HepG2 (cell line): ENCODE data around the gene COQ10B. TPM values are rescaled to one million over a fixed set of nuclear protein-coding genes. Genes with fewer than 3 reads are reported as not detected.
A peak's percentile ranks its signal among the peaks of the same experiment; 100 is the strongest.

Experiments used
- AHDC1 ChIP-seq: sonication (generic); formaldehyde crosslinking; IDR thresholded peaks from 2 replicates; pipeline ENCODE4 v1.5.1; 2020; ENCODE audit warnings: mild to moderate bottlenecking, missing genetic modification reagents, borderline replicate concordance
- GLMP ChIP-seq: sonication (generic); formaldehyde crosslinking; IDR thresholded peaks from 2 replicates; pipeline ENCODE4 v1.9.0; 2021; ENCODE audit warnings: missing genetic modification reagents, mild to moderate bottlenecking, borderline replicate concordance
- HNRNPUL1 ChIP-seq: fragments of 200-400 bp; formaldehyde crosslinking; IDR thresholded peaks from 2 replicates; pipeline ENCODE4 v1.6.1; 2017; ENCODE audit warnings: low read depth, mild to moderate bottlenecking, low read length, moderate library complexity
- KLF16 ChIP-seq, 2 experiments: sonication (generic) in 1 of 2; formaldehyde crosslinking in 1 of 2; IDR thresholded peaks; 2 replicates each; pipeline versions ENCODE4 v1.6.1 to v1.8.0; 2016 to 2023; ENCODE audit warnings: missing genetic modification reagents in 2 of 2, missing compliant biosample characterization in 1 of 2
- SP5 ChIP-seq: IDR thresholded peaks from 2 replicates; pipeline ENCODE4 v1.6.1; 2016; ENCODE audit warnings: low read depth, borderline replicate concordance
- ZNF12 ChIP-seq: sonication (generic); formaldehyde crosslinking; IDR thresholded peaks from 2 replicates; pipeline ENCODE4 v1.5.0; 2020; ENCODE audit warnings: missing genetic modification reagents
- ZNF770 ChIP-seq: sonication (generic); formaldehyde crosslinking; IDR thresholded peaks from 2 replicates; pipeline ENCODE4 v1.5.0; 2020; ENCODE audit warnings: mild to moderate bottlenecking, missing genetic modification reagents
- polyA plus RNA-seq, 8 experiments: library from polyadenylated mRNA; depleted of rRNA in 3 of 8; stranded (reverse) in 7 of 8; unstranded in 1 of 8; fragments of >200 nt; fragmentation: Illumina TruSeq in 4 of 8; extraction: Trizol in 4 of 8; gene quantifications; 2 replicates each; pipeline versions ENCODE4 v1.2.1 to v1.2.3, GENCODE V29; 2011 to 2016; ENCODE audit warnings: low read depth in 4 of 8, missing spikeins in 1 of 8, mixed read lengths in 1 of 8; ENCODE audit not compliant: insufficient read depth in 1 of 8
- total RNA-seq, 5 experiments: library from RNA; depleted of rRNA; stranded (reverse); fragments of >200 nt; fragmentation: Illumina TruSeq; extraction: Trizol; gene quantifications; 2 replicates each; pipeline ENCODE4 v1.2.3, GENCODE V29; 2016; ENCODE audit warnings: low read depth in 1 of 5
- TF ChIP-seq, protein P1 (sequence below): sonication (generic); formaldehyde crosslinking; IDR thresholded peaks from 2 replicates; pipeline ENCODE4 v1.4.0; 2020; ENCODE audit warnings: missing genetic modification reagents, borderline replicate concordance
- TF ChIP-seq, protein P2 (sequence below): sonication (generic); formaldehyde crosslinking; IDR thresholded peaks from 2 replicates; pipeline ENCODE4 v1.4.0; 2020; ENCODE audit warnings: missing genetic modification reagents

COQ10B gene
- total and polyA plus RNA-seq, 2 of the 13 experiments (the other 11 are each of a cell fraction or from before 2014, with no cell fraction given), result 4.6 to 34.9 TPM

DNA sequence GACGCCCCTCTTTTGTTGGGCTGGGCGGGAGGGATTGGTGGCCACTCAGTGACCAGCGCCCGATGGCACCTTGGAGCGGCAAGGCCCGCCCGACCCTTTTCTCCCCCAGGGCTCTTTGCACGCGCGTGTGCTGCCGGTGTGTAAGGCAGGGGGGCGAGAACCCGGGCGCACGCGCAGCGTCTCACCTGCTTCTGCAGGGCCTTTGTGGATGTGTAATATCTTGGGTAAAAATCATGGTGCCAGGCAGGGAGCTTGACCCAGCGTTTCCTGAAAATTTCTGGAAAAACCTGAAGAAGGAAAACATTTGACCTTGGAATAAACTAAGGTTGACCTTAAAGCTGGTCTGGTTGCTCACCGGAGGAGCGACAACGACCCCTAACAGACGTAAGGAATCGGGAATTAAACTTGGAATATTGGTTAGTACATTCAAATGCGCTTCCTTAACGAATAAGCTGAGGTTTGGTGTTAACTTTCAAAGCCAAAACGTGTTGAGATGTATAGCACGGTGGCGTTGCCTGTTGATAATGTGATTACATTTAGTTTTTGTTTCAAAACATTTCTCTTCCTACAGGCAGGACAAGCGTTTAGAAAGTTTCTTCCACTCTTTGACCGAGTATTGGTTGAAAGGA is 47.3 kb downstream of the COQ10B start (continued):
- TF ChIP-seq, protein P1, sequence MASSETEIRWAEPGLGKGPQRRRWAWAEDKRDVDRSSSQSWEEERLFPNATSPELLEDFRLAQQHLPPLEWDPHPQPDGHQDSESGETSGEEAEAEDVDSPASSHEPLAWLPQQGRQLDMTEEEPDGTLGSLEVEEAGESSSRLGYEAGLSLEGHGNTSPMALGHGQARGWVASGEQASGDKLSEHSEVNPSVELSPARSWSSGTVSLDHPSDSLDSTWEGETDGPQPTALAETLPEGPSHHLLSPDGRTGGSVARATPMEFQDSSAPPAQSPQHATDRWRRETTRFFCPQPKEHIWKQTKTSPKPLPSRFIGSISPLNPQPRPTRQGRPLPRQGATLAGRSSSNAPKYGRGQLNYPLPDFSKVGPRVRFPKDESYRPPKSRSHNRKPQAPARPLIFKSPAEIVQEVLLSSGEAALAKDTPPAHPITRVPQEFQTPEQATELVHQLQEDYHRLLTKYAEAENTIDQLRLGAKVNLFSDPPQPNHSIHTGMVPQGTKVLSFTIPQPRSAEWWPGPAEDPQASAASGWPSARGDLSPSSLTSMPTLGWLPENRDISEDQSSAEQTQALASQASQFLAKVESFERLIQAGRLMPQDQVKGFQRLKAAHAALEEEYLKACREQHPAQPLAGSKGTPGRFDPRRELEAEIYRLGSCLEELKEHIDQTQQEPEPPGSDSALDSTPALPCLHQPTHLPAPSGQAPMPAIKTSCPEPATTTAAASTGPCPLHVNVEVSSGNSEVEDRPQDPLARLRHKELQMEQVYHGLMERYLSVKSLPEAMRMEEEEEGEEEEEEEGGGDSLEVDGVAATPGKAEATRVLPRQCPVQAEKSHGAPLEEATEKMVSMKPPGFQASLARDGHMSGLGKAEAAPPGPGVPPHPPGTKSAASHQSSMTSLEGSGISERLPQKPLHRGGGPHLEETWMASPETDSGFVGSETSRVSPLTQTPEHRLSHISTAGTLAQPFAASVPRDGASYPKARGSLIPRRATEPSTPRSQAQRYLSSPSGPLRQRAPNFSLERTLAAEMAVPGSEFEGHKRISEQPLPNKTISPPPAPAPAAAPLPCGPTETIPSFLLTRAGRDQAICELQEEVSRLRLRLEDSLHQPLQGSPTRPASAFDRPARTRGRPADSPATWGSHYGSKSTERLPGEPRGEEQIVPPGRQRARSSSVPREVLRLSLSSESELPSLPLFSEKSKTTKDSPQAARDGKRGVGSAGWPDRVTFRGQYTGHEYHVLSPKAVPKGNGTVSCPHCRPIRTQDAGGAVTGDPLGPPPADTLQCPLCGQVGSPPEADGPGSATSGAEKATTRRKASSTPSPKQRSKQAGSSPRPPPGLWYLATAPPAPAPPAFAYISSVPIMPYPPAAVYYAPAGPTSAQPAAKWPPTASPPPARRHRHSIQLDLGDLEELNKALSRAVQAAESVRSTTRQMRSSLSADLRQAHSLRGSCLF, result no peak
- TF ChIP-seq, protein P2, sequence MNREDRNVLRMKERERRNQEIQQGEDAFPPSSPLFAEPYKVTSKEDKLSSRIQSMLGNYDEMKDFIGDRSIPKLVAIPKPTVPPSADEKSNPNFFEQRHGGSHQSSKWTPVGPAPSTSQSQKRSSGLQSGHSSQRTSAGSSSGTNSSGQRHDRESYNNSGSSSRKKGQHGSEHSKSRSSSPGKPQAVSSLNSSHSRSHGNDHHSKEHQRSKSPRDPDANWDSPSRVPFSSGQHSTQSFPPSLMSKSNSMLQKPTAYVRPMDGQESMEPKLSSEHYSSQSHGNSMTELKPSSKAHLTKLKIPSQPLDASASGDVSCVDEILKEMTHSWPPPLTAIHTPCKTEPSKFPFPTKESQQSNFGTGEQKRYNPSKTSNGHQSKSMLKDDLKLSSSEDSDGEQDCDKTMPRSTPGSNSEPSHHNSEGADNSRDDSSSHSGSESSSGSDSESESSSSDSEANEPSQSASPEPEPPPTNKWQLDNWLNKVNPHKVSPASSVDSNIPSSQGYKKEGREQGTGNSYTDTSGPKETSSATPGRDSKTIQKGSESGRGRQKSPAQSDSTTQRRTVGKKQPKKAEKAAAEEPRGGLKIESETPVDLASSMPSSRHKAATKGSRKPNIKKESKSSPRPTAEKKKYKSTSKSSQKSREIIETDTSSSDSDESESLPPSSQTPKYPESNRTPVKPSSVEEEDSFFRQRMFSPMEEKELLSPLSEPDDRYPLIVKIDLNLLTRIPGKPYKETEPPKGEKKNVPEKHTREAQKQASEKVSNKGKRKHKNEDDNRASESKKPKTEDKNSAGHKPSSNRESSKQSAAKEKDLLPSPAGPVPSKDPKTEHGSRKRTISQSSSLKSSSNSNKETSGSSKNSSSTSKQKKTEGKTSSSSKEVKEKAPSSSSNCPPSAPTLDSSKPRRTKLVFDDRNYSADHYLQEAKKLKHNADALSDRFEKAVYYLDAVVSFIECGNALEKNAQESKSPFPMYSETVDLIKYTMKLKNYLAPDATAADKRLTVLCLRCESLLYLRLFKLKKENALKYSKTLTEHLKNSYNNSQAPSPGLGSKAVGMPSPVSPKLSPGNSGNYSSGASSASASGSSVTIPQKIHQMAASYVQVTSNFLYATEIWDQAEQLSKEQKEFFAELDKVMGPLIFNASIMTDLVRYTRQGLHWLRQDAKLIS (CRISPR knock-in tag), result peak; percentile 80
- TF ChIP-seq ZNF12 (0 out of 2 replicates have a peak, but pooled peaks have one; percentile 10), SP5 (no peak), GLMP (CRISPR knock-in tag) (no peak), AHDC1 (no peak), KLF16 (CRISPR knock-in tag; IDR thresholded peaks at IDR 0.05) (0 out of 4 replicates have a peak, but pooled peaks of 1 of the 2 experiments have one; percentile 55), ZNF770 (CRISPR knock-in tag) (no peak), HNRNPUL1 (peak; percentile 1; the same call in 1 of the 2 replicates)
